HG03558 (cell line): ENCODE measurements around the gene STX10.
"Not testable (repeated sequence)": the region's sequence is repeated elsewhere in the genome, so short reads cannot be mapped to it uniquely, and the experiment has no call there.

Experiments used
- ATAC-seq: cut with Tn5 transposase; IDR thresholded peaks from one replicate; pipeline ENCODE4 v1.9.1; 2021; ENCODE audit warnings: moderate number of reproducible peaks; ENCODE audit not compliant: unreplicated experiment; ENCODE audit errors: extremely low read depth

Gene STX10, protein sequence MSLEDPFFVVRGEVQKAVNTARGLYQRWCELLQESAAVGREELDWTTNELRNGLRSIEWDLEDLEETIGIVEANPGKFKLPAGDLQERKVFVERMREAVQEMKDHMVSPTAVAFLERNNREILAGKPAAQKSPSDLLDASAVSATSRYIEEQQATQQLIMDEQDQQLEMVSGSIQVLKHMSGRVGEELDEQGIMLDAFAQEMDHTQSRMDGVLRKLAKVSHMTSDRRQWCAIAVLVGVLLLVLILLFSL

DNA sequence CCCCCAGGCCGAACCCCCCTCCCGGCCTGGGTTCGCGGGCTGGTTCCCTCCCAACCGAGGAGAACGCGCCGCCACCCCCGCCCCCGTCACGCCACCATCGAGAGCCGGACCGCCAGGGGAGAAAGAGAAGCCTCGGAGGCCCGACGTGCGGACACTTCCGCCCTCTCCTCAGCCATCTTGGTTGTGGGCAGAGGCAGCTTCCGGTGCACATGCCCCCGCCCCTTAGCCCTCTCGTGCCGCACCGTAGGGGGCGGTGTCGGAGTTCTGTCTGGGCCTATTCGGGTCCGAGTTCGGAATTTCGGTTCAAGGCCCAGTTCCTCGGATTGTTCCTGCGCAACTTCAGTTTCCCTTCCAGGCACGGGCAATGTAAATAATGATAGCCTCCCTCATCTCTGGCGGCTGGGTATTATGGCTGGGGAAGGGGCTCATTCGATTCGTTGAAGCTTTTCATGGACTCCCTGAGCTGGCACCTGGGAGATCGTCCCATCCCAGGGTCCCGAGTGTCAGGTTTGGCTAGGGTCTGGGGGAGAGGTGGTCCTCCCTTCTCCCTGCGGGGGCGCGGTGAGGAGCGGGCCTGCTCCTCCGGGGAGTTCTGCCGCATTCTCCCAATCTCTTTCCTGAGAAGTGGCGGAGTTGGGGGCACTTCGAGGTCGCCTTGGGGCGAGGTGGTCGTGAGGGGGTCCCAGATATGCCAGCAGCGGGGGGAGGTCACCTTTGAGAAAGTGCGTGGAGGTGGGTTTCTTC lies at the start of gene STX10, which contains the start of gene IER2:
TSS of gene STX10 (minus strand) at position 189 of the 744 bp plus-strand sequence. CDS start 202 bp downstream, outside the sequence.
TSS of gene IER2 (plus strand) at position 225 of the 744 bp plus-strand sequence. CDS start 2,776 bp downstream, outside the sequence.
- no peak for ATAC-seq

DNA sequence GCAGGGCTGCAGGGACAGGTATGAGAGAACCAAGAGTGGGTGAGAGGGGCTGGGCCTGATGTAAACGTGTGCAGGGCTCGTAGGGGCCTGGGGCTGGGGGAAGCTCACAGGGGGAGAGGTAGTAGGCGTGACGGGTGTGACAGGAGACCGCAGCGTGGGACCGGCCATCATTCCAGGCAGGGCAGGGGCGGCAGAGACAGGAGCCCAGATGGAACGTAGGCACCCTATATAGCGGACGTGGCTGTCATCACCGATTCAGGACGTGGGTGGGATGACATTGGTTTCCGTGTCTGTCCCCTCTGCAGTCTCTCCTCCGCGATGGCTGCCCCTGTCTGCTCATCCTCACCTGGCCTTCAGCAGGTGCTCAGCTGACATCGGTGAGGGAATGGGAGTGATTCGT lies 48.5 kb upstream of the STX10 start:
- no peak for ATAC-seq

DNA sequence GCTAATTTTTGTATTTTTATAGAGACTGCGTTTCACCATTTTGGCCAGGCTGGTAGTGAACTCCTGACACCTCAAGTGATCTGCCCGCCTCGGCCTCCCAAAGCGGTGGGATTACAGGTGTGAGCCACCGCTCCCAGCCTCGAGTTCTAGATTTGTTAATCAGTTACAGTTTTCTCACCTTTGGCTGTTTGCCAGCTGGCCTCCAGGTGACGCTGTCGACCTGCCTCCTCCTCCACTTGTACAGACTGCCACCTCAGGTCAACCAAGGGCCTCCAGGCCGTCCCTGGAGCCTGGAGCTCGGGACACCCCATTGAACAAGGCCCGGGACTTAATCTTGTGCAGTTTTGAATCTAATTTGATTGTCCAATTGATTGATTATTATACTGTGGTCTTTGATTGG lies 45.5 kb upstream of the STX10 start:
- ATAC-seq: no peak

DNA sequence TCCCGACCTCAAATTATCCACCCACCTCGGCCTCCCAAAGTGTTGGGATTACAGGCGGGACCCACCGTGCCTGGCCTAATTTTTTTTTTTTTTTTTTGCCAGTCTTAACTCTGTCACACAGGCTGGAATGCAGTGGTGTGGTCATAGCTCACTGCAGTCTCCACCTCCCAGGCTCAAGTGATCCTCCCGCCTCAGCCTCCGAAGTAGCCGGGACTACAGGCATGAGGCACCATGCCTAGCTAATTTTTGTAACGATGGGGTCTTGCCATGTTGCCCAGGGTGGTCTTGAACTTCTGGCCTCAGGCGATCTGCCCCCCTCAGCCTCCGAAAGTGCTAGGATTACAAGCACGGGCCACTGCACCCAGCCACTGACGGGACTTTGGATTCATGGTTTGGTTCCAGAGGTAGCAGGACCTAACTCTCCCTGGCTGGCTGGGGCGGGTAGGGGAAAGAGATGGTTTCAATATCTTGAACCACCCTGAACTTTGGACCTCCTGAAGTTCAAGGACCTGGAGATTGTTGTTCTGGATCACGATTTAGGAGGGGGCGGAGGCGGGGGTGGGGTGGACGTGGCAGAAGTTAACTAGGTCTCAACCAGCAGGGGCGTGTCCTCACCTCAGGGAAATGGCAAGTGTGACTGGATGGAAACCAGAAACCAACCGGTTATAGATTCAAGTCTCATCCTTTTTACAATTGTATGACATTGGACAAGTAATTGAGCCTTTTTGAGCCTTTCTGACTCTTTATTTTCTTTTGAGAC lies 40.8 kb upstream of the STX10 start:
- ATAC-seq: no peak

DNA sequence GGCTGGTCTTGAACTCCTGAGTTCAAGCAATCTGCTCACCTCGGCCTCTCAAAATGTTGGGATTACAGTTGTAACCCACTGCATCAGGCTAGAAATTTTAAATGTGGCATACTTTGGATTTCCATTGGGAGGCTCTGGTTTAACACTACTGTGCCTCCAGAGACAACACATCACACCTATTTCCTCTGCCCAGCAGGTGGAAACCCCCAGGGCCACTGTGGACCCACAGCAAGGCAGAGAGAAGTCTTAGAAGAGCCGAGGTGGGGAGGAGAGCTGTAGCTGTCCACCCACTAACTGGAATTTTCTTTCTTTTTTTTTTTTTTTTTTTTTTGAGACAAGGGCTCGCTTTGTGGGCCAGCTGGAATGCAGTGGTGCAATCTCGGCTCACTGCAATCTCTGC lies 39.4 kb upstream of the STX10 start:
- no peak for ATAC-seq

DNA sequence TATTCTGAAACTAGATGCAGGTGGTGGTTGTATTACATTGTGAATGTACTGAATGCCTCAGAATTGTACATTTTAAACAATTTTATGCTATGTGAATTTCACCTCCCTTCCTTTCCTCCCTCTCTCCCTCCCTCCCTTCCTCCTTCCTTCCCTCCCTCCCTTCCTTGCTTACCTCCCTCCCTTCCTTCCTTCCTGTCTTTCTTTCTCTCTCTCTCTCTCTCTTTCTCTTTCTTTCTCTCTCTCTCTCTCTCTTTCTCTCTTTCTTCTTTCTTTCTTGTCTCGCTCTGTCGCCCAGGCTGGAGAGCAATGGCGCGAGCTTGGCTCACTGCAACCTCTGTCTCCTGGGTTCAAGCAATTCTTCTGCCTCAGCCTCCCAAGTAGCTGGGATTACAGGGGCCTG lies 37.2 kb upstream of the STX10 start:
- ATAC-seq: no peak

DNA sequence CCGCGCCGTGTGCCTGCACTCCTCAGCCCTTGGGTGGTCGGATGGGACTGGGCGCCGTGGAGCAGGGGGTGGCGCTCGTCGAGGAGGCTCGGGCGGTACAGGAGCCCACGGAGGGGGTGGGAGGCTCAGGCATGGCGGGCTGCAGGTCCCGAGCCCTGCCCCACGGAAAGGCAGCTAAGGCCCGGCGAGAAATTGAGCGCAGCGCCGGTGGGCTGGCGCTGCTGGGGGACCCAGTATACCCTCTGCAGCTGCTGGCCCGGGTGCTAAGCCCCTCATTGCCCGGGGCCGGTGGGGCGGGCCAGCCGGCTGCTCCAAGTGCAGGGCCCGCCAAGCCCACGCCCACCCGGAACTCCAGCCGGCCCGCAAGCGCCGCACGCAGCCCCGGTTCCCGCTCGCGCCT lies 36.5 kb upstream of the STX10 start:
- ATAC-seq: not testable (repeated sequence)

DNA sequence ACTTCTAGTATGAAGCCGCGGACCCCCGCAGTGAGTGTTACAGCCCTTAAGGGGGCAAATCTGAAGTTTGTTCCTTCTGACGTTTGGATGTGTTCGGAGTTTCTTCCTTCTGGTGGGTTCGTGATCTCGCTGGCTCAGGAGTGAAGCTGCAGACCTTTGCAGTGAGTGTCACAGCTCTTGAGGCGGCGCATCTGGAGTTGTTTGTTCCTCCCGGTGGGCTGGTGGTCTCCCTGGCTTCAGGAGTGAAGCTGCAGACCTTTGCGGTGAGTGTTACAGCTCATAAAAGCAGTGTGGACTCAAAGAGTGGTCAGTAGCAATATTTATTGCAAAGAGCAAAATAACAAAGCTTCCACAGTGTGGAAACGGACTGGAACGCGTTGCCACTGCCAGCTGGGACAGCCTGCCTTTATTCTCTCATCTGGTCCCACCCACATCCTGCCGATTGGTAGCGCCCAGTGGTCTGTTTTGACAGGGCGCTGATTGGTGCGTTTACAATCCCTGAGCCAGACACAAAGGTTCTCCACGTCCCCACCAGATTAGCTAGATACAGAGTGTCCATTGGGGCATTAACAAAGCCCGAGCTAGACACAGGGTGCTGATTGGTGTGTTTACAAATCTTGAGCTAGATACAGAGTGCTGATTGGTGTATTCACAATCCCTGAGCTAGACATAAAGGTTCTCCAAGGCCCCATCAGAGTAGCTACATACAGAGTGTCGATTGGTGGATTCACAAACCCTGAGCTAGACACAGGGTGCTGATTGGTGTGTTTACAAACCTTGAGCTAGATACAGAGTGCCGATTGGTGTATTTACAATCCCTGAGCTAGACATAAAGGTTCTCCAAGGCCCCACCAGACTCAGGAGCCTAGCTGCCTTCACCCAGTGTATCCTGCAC lies 35.8 kb upstream of the STX10 start:
- not testable (repeated sequence) for ATAC-seq

DNA sequence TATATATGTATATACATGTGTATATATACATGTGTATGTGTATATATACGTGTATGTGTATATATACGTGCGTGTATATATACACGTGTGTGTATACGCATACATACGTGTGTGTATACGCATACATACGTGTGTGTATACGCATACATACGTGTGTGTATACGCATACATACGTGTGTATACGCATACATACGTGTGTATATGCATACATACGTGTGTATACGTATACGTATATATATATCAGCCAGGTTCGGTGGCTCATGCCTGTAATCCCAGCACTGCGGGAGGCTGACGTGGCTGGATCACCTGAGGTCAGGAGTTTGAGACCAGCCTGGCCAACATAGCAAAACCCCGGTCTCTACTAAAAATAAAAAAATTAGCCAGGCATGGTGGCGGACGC lies 34.8 kb upstream of the STX10 start:
- not testable (repeated sequence) for ATAC-seq

DNA sequence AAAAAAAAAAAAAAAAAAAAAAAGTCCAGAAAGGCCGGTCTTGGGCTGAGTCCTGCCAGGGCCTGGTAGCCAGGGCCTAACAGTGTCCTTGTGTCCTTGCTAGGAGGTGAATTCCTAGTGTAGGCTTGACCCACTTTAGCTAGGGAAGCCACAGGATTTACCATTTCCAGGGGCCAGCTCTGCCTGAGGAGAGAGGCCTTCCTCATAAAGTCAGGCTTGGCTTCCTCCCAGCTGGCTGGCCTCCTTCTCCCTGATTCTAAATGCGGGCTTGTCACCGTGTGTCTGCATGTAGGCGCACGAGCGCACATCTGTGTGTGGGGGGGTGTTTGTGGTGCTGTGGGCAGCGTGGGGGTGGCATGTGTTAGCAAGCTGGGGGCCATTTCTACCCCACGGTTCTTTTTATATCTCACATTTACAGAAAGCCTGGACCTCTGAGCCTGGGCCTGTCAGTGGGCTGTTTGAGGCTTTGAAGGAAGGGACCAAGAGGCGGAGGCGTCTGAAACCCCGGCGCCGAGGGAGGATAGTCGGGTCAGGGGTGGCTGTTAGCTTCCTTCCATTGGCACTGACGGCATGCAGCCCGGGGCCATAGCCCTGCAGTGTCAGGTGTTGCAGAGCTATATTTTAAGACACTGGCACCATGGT lies 31.7 kb upstream of the STX10 start:
- ATAC-seq: no peak

DNA sequence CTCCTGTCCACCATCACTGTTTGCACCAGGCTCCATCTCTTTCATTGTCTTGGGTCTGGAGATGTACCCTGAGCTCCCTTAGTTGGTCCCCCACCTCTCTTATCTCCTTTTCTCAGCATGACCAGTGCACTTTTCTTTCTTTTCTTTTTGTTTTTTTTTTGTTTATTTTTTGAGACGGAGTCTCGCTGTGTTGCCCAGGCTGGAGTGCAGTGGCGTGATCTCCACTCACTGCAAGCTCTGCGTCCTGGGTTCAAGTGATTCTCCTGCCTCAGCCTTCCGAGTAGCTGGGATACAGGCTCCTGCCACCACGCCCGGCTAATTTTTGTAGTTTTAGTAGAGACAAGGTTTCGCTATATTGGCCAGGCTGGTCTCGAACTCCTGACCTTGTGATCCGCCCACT lies 28.1 kb upstream of the STX10 start:
- ATAC-seq: not testable (repeated sequence)

DNA sequence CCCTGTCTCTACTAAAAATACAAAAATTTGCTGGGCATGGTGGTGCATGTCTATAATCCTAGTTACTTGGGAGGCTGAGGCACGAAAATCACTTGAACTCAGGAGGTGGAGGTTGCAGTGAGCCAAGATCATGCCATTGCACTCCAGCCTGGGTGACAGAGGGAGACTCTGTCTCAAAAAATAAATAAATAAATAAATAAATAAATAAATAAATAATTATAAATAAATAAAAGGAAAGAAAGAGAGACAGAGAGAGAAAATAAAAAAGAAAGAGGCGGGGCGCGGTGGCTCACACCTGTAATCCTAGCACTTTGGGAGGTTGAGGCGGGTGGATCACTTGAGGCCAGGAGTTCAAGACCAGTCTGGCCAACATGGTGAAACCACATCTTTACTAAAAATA lies 27.4 kb upstream of the STX10 start:
- not testable (repeated sequence) for ATAC-seq

DNA sequence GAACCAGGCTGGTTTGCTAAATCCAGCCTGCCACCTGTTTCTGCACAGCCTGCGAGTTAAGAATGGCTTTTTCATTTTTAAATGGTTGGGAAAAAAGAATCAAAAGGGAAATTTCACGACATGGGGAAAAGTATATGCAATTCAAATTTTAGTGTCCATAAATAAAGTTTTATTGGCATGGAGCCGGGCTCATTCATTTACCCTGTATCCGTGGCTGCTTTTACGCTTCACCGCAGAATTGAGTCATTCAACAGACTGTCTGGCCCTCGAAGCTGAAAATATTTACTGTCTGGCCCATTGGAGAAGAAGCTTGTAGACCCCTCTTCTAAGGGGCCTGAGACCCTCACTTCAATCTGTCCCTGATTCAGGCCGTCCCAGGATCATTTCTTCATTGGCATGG lies 26.2 kb upstream of the STX10 start:
- ATAC-seq: no peak

DNA sequence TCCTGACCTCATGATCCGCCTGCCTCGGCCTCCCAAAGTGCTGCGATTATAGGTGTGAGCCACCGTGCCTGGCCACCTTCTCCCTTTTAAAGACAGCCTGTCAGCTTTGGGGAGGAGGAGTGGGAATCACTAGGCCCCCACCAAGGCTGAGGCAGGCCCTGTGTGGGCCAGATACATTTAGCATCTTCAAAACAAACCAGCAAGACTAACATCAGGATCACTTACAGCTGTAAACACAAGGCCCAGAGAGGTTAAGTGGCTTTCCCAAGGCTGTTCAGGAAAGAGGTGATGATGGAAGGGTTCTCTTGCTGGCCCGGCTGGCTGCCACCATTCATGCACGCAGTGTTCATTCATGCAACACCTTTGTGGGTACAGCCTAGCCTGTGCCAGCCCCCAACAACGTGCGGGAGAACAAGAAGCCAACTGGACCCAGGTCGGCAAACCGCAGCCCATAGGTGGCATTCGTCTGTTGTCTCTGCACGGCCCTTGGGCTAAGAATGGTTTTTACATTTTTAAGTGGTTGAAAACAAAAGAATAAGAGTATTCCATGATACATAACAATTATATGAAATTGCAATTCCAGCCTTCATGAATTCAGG lies 23.1 kb upstream of the STX10 start:
- no peak for ATAC-seq

DNA sequence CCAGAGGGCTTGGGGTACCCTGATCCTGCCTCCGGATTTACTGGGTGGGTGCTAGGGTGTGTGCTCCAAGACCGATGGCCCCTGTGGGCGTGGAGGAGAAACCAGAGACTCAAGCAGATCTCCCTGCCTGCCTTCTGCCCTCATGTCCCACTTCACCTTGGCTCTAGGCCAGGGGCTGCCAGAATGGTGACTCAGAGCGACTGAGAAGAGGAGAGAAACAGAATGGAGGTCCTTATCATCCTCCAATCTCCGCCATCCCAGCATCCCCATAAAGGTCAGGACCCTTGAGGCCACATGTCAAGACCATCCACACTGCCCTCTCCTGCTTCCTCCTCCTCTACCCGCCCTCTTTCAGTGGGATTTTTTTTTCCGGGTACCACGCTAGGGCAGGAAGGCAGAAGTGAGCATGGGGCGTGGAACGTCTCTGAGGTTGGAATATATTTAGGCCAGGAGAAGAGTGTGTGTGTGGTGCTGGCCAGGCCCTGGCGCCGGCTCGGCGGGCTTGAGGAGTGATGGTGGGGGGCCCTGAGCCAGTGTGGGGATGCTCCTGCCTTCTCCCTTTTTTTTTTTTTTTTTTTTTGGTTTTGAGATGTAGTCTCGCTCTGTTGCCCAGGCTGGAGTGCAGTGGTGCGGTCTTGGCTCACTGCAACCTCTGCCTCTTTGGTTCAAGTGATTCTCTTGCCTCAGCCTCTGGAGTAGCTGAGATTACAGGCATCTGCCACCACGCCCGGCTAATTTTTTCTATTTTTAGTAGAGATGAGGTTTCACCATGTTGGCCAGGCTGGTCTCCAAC lies 22.4 kb upstream of the STX10 start:
- no peak for ATAC-seq

DNA sequence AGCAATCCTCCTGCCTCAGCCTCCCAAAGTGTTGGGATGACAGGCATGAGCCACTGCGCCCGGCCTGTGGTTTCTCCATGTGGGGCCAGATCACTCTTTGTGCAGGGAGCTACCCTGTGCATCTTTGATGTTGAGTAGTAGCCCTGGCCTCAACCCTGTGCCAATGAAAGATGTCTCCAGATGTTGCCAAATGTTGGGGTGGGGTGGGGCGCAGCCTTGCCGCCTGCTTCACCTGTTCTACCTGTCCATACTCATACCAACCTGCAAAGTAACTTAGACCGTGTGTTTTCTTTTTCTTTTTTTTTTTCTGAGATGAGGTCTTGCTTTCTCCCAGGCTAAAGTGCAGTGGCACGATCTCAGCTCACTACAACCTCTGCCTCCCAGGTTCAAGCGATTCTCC lies 21.0 kb upstream of the STX10 start:
- no peak for ATAC-seq

DNA sequence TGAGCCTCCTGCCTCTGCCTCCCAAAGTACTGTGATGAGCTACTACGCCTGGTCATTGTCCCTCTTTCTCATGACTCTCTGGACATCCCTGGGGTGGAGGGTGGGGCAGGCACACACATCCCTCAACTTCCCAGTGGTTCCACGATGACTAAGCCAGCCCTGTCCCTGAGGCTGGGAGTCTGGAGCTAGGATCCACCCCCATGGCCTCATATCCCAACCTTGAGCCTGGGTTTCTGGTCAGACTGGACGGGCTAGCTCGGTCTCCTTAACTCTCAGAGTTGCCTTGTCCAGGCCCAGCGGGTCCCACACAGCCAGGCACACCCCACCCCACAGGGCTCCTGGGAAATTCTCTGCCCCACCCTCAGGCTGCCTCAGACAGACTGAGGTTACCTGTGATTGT lies 19.6 kb upstream of the STX10 start:
- no peak for ATAC-seq

DNA sequence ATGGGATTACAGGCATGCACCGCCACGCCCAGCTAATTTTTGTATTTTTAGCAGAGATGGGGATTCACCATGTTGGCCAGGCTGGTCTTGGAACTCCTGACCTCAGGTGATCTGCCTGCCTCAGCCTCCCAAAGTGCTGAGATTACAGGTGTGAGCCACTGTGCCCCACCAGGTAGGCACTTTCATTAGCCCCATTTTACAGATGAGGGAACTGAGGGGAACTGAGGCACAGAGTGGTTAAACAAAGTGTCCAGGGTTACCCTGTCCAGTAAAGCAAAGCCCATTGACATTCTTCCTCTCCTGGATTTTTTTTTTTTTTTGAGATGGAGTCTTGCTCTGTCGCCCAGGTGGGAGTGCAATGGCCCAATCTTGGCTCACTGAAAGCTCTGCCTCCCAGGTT lies 16.0 kb upstream of the STX10 start:
- ATAC-seq: not testable (repeated sequence)
